H4 (cell line): ENCODE measurements around the gene TMED1. TPM values are rescaled to one million over a fixed set of nuclear protein-coding genes. Genes with fewer than 3 reads are reported as not detected.

Experiments
- DNase-seq: peaks from one replicate; pipeline ENCODE4 v3.0.0-alpha.2; 2015; ENCODE audit warnings: low spot score
- total RNA-seq: library from RNA; depleted of rRNA; stranded (reverse); fragments of >200 nt; shearing (Covaris generic); gene quantifications from 2 replicates; pipeline ENCODE4 v1.2.3, GENCODE V29; 2014; rRNA removed

The TMED1 gene
- total RNA-seq, 1 experiment from 2014 or later = 66.2 TPM

DNA sequence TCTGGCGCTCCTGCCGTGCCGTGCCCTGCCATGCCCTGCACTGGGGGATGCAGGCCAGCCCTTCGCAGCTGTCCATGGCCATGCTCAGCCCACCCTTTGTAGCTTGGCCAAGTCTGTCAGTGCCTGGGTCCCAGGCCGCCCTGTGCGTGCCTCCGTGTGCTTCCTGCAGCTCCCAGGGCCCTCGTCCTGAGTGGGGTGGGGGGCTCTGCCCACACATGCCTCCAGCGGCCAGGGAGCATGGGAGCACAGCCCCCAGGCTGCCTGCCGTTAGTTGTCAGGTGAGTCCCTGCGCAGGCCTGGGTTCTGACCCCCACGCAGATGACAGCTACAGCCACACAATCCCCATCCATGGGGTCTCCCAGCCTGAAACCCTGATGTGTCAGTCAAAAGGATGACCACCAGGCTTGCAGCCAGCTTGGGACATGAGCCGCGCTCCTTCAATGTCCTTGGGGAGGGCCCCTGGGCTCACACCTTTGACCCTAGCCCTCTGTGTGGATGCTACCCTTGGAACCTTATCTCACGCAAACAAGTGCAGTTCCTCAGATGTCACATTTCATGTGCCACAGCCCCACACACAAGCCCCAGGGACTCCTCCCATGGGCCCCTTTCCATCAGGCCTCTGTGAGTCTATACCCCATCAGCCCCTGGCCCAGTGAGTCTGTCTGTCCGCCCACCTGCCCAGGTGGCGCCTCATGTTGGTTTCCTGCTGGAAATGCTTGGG is 24.5 kb downstream of the TMED1 start:
- no peak for DNase-seq

- no peak for DNase-seq
These were observed 26.2 kb downstream of the TMED1 start for GRCh38 chr19:10809651-10810285.

GRCh38 chr19:10808937-10809649 is 26.9 kb downstream of the TMED1 start:
- no peak for DNase-seq

DNA sequence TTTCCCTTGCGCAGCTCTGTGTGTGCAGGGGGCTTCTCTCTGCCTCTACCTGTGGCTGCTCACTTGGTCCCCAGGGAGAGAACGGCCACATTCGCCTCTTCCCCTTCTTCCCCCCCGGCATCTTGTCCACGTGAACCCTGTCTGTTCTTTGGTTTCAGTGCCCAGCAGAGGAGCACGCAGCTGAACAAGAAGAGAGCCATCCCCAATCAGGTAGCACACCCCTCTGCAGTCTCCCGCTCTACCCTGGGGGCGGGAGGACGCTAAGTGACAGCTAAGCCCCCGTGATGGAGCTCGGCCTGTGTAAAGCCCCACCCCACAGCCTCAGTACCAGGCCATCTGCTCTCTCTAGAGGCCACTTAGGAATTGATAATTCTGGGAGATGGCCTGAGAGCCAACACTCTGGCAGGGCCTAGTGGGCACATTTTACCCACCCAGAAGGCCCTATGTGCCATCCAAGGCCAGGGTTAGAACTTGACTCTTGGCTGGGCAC is 30.2 kb downstream of the TMED1 start:
- no peak for DNase-seq

- no peak for DNase-seq
These were observed 30.8 kb downstream of the TMED1 start for GRCh38 chr19:10805065-10805757.

GRCh38 chr19:10803252-10803651 is 32.8 kb downstream of the TMED1 start:
- DNase-seq = no peak

- DNase-seq = no peak
These were observed 33.5 kb downstream of the TMED1 start for GRCh38 chr19:10802479-10802878.

DNA sequence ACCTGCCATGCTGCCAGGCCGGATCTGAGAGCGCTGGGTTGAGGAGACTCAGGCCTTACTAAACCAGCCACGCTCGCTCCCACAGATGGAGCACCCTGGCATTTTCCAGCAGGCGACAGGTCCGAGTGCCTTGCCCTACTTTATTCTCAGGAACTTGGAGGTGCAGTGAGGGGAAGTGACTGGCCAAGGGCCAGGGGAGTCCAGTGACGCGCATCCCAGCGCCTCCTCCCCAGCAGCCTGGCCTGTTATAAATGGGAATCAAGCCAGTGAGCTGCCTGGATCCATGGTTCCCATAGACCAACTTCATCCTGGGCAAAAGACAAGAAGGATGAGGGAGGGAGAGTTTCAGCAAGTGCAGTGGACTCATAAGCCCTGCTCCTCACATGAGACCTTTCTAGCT is 35.5 kb downstream of the TMED1 start:
- no peak for DNase-seq

- DNase-seq = no peak
These were observed 38.3 kb downstream of the TMED1 start for GRCh38 chr19:10797541-10798256.

DNA sequence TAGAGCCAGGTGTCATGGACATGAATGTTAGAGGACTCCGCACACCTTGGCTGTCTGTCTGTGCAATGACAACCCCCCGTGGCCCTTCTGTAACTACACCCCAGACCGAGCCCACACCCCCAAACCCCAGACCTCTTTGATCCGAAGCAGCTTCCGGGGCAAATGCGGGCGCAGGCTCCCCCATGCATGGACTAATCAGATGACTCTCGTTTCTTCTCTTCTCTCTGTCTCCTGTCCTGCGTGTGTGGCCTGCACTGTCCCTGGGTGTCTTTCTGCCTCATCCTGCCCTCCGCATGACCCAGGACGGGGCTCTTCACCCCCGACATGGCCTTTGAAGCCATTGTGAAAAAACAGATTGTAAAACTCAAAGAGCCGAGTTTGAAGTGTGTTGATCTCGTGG is 38.9 kb downstream of the TMED1 start:
- no peak for DNase-seq

GRCh38 chr19:10796653-10797052 is 39.4 kb downstream of the TMED1 start:
- DNase-seq = no peak

- DNase-seq = no peak
These were observed 46.1 kb downstream of the TMED1 start for GRCh38 chr19:10789866-10790265.

DNA sequence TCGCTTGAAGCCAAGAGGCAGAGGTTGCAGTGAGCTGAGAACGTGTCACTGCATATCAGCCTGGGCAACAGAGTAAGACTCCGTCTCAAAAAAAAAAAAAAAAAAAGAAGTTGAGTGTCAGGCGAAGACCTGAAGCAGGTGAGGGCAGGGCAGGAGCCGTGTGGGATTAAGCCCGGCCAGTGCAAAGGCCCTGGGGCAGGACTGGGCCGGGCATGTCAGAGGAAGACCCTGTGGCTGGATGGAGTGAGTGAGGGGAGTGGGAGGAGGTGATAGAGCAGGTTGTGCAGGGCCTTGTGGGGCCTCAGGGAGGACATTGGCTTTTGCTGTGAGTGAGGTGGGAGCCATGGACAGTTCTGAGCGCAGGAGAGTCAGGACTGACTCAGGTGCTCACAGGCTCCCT is 47.9 kb downstream of the TMED1 start:
- DNase-seq = no peak

- DNase-seq = no peak
These were observed 51.8 kb downstream of the TMED1 start for GRCh38 chr19:10784257-10784656.

- DNase-seq = no peak
These were observed 53.2 kb downstream of the TMED1 start for GRCh38 chr19:10782795-10783194.

Other genes starting within 250 kb of the TMED1 start
- 7.8 and 14.8 TPM in 2 replicates for gene AP1M2, start 248.9 kb downstream of the TMED1 start, total RNA-seq
- gene SLC44A2, start 210.7 kb downstream of the TMED1 start, total RNA-seq = 9.9 and 11.8 TPM in 2 replicates
- 107 and 109 TPM in 2 replicates for gene ILF3, start 181.9 kb downstream of the TMED1 start, total RNA-seq
- gene QTRT1, start 134.8 kb downstream of the TMED1 start, total RNA-seq = 21.4 and 29.6 TPM in 2 replicates
- gene DNM2, start 118.1 kb downstream of the TMED1 start, total RNA-seq = 24.3 and 31.0 TPM in 2 replicates
- not detected in 2 replicates for gene C19orf38, start 12.2 kb upstream of the TMED1 start, total RNA-seq
- 21.0 and 21.2 TPM in 2 replicates for gene CARM1, start 35.3 kb upstream of the TMED1 start, total RNA-seq
- gene YIPF2, start 92.4 kb upstream of the TMED1 start, total RNA-seq = 31.7 and 42.5 TPM in 2 replicates
- 11.2 and 23.5 TPM in 2 replicates for gene TIMM29, start 92.6 kb upstream of the TMED1 start, total RNA-seq
- 47.2 and 57.9 TPM in 2 replicates for gene SMARCA4, start 124.8 kb upstream of the TMED1 start, total RNA-seq